K562 (cell line): ENCODE data around the gene NCAPD2. TPM values are rescaled to one million over a fixed set of nuclear protein-coding genes. Genes with fewer than 3 reads are reported as not detected.

Source experiments
- ATAC-seq: fragments of 200-7000 bp; cut with Tn5 transposase; 3 replicates; pipeline ENCODE4 v1.9.1; 2020; ENCODE audit warnings: moderate library complexity
- BruUV-seq: library from RNA; stranded (reverse); fragments of 400-500 nt; replicated peaks from 2 replicates; lab custom pipeline; 2021; lab: Mats Ljungman, UMichigan
- CTCF ChIA-PET: fragments of 300-600 bp; formaldehyde crosslinking; extraction: SDS; loops from one replicate; lab custom pipeline; 2021; ENCODE audit warnings: low intra/inter-chr PET ratio; lab: Yijun Ruan, JAX
- POLR2A ChIA-PET: fragments of 300-600, 350-650 bp; sonication (Branson Sonifier 250); formaldehyde crosslinking; extraction: SDS; loops from one replicate; lab custom pipeline; 2021; ENCODE audit warnings: antibody characterized with exemption, inconsistent platforms; lab: Yijun Ruan, JAX
- DNase-seq, 4 experiments: peaks; one replicate each; pipeline versions ENCODE4 v3.0.0 to v3.0.0-alpha.2; 2011 to 2018; ENCODE audit warnings: low spot score in 3 of 4, mixed read lengths in 3 of 4; ENCODE audit errors: extremely low read depth in 1 of 4
- FAIRE-seq: peaks from 2 replicates; lab custom pipeline; 2011; peaks lifted over from hg19 to GRCh38; lab: Jason Lieb, UNC
- H2AFZ ChIP-seq: 2 replicates; pipeline ENCODE4 v1.6.0; 2011; ENCODE audit warnings: low read depth, low read length, control low read depth, inconsistent platforms
- H3K27ac ChIP-seq: fragments of 200-600 bp; 3 replicates; pipeline ENCODE4 v1.8.0; 2011; ENCODE audit warnings: low read depth, mild to moderate bottlenecking, control low read depth, inconsistent platforms, low read length, moderate library complexity, mixed read lengths; ENCODE audit errors: extremely low read depth
- H3K27me3 ChIP-seq, 2 experiments: fragments of 300-600 bp in 1 of 2; 2 replicates in 1 of 2; 3 replicates in 1 of 2; pipeline versions ENCODE4 v1.6.0 to v1.8.0; 2011; ENCODE audit warnings: inconsistent platforms in 2 of 2, low read length in 2 of 2, mild to moderate bottlenecking in 1 of 2, mixed read lengths in 1 of 2, moderate library complexity in 1 of 2; ENCODE audit not compliant: control insufficient read depth in 2 of 2, insufficient read depth in 2 of 2
- H3K36me3 ChIP-seq: fragments of 300-600 bp; 3 replicates; pipeline ENCODE4 v1.8.0; 2011; ENCODE audit warnings: mild to moderate bottlenecking, low read length, inconsistent platforms; ENCODE audit not compliant: control insufficient read depth, insufficient read depth
- H3K4me1 ChIP-seq, 2 experiments: fragments of 200-600 bp in 1 of 2; replicated peaks in 1 of 2; 2 replicates in 1 of 2; 3 replicates in 1 of 2; pipeline versions ENCODE4 v1.5.1 to v1.8.0; 2011; ENCODE audit warnings: inconsistent platforms in 2 of 2, low read length in 2 of 2, mild to moderate bottlenecking in 1 of 2, mixed read lengths in 1 of 2, moderate library complexity in 1 of 2; ENCODE audit not compliant: control insufficient read depth in 2 of 2, insufficient read depth in 2 of 2
- H3K4me2 ChIP-seq: 2 replicates; pipeline ENCODE4 v1.6.1; 2011; ENCODE audit warnings: low read length, control low read depth, inconsistent platforms, mixed read lengths; ENCODE audit not compliant: insufficient read depth
- H3K4me3 ChIP-seq: fragments of 200-600 bp; sonication (generic), shearing (Covaris generic); 2 replicates; pipeline ENCODE4 v1.5.1; 2016; ENCODE audit warnings: control low read depth, inconsistent platforms
- H3K79me2 ChIP-seq: fragments of 200-600 bp; 3 replicates; pipeline ENCODE4 v1.8.0; 2011; ENCODE audit warnings: low read length, inconsistent platforms; ENCODE audit not compliant: control insufficient read depth, insufficient read depth
- H3K9ac ChIP-seq, 2 experiments: 2 replicates each; pipeline versions ENCODE4 v1.6.0 to v1.6.1; 2011; ENCODE audit warnings: low read depth in 2 of 2, low read length in 2 of 2, control low read depth in 1 of 2, inconsistent platforms in 1 of 2, mild to moderate bottlenecking in 1 of 2, mixed read lengths in 1 of 2; ENCODE audit not compliant: insufficient read depth in 1 of 2
- H3K9me1 ChIP-seq: one replicate; pipeline ENCODE4 v1.6.0; 2011; ENCODE audit warnings: inconsistent platforms, mild to moderate bottlenecking, low read length, moderate library complexity; ENCODE audit not compliant: control insufficient read depth, insufficient read depth
- H3K9me3 ChIP-seq: replicated peaks from 2 replicates; pipeline ENCODE4 v1.5.1; 2011; ENCODE audit warnings: low read depth, low read length, inconsistent platforms; ENCODE audit not compliant: control insufficient read depth, insufficient read depth
- H4K20me1 ChIP-seq: replicated peaks from 2 replicates; pipeline ENCODE4 v1.6.1; 2011; ENCODE audit warnings: low read length, inconsistent platforms, mixed read lengths; ENCODE audit not compliant: control insufficient read depth, insufficient read depth
- FUS ChIP-seq: fragments of 200-400 bp; formaldehyde crosslinking; optimal IDR thresholded peaks from 2 replicates; pipeline ENCODE3; 2017; ENCODE audit warnings: low read depth, low read length
- IRF2 ChIP-seq: sonication (generic); formaldehyde crosslinking; IDR thresholded peaks from 2 replicates; pipeline ENCODE4 v1.8.1; 2022; ENCODE audit warnings: mild to moderate bottlenecking, missing genetic modification reagents
- MYNN ChIP-seq, 2 experiments: sonication (generic); formaldehyde crosslinking in 1 of 2; IDR thresholded peaks; 2 replicates each; pipeline versions ENCODE4 v1.5.0 to v1.6.1; 2016 to 2020; ENCODE audit warnings: antibody characterized with exemption in 1 of 2, missing genetic modification reagents in 1 of 2
- NFATC3 ChIP-seq: fragments of 450-650 bp; IDR thresholded peaks from 2 replicates; pipeline ENCODE4 v1.6.1; 2017; ENCODE audit warnings: mild to moderate bottlenecking
- RAD51 ChIP-seq: fragments of 450-650 bp; IDR thresholded peaks from 2 replicates; pipeline ENCODE4 v1.7.1; 2016; ENCODE audit warnings: low read depth, mild to moderate bottlenecking, borderline replicate concordance
- SPI1 ChIP-seq: IDR thresholded peaks from 2 replicates; pipeline ENCODE4 v1.6.1; 2011; ENCODE audit warnings: low read depth, low read length, control low read depth, borderline replicate concordance
- whole genome bisulfite sequencing: fragments of 100-300 bp; shearing (Covaris generic); methylation state at CpG from one replicate; pipeline ENCODE4 v1.1.6; 2016; ENCODE audit warnings: low coverage, mixed read lengths; ENCODE audit not compliant: insufficient coverage; ENCODE audit errors: missing lambda C conversion rate; 5-methylcytosine and 5-hydroxymethylcytosine counted together
- in situ Hi-C: fragments of 300-500 bp; cut with MboI; formaldehyde crosslinking; loops from 4 replicates; pipeline ENCODE4 v1.15.0; 2018; ENCODE audit warnings: inconsistent platforms, mixed read lengths
- intact Hi-C: fragments of 100-400 bp; cut with micrococcal nuclease; formaldehyde crosslinking; loops from 2 replicates; pipeline ENCODE4 v1.14.2; 2022
- polyA plus RNA-seq, 8 experiments: library from polyadenylated mRNA; depleted of rRNA in 4 of 8; stranded (reverse) in 5 of 8; unstranded in 3 of 8; fragments of >200 nt; fragmentation: Nextera tagmentation in 2 of 8; fragmentation: Illumina TruSeq in 1 of 8; extraction: Ambion mirVana in 2 of 8; extraction: Trizol in 1 of 8; gene quantifications; 2 replicates each; pipeline versions ENCODE4 v1.2.1 to v1.2.3, GENCODE V29; 2011 to 2014; ENCODE audit warnings: inconsistent platforms in 1 of 8, missing spikeins in 1 of 8
- total RNA-seq, 7 experiments: library from RNA; depleted of rRNA in 6 of 7; stranded (reverse); fragments of >200 nt in 6 of 7; fragmentation: Illumina TruSeq in 2 of 7; extraction: Trizol in 2 of 7; gene quantifications; 2 replicates each; pipeline versions ENCODE4 v1.2.1 to v1.2.3, GENCODE V29; 2011 to 2021; ENCODE audit warnings: low replicate concordance in 1 of 7
- TF ChIP-seq, protein P1 (sequence below): fragments of 450-650 bp; IDR thresholded peaks from 2 replicates; pipeline ENCODE4 v1.6.1; 2016; ENCODE audit warnings: missing biosample characterization, missing genetic modification characterization

NCAPD2 gene
- total and polyA plus RNA-seq, 9 of the 15 experiments (the other 6 are each of a cell fraction or from before 2014, with no cell fraction given): 16.9 to 93.7 (median 68.3) TPM

DNA sequence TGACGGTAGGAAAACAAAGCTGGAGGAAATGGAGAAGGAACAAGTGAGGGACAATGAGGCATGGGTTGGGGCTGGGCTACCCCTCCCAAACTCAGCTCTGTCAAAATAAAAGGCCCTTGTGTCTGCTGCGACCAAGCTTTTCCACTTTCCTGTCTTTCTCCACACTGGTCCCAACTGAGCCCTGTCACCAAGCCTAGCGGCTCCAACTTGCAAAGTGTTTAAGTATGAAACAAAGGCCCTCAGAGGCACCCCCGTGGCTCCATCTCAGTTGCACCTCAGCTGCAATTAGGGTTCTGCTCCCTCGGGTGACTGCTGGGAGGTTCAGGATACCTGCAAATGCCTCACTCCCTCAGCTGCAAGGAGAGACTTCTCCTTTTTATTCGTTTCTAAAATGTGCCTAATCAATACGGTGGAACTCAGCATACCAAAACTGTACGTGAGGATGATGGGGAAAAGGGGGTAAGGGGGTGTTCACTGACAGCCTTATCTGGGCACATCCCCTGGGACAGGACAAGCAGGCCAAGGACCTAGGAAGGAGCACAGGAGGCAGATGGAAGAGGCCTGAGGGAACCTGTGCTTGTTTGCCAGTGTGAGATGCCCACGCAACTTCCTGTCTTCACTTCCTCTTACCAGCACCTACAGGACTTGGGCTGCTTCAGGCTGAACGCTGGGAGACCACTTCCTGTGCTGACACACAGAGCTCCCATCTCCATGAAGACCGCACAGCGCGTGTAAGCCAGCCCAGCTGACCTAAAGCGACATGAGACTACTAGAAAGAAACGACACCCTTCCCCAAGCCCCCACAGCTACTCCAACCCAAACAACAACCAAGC, 32.3 kb upstream of the NCAPD2 start:
- DNase-seq: no peak
- no peak for FAIRE-seq
- Histone ChIP-seq H3K9me3 (no peaks in the 10 kb centered on the region), H3K27ac (no peak overlapping the region), H3K27me3 (no peaks in the 10 kb centered on the region), H3K4me3 (no peak overlapping the region), H4K20me1 (no peaks in the 10 kb centered on the region), H3K79me2 (no peaks in the 10 kb centered on the region), H3K4me1 (no peaks in the 10 kb centered on the region; a peak in 1 of 5 replicates), H3K9ac (no peak overlapping the region), H3K4me2 (no peak overlapping the region), H2AFZ (no peak overlapping the region), H3K9me1 (no peaks in the 10 kb centered on the region), H3K36me3 (peaks cover 14% of the 10 kb centered on the region; the same call in 2 of the 3 replicates)
- intact Hi-C loops: no loop called here
- POLR2A ChIA-PET: interaction anchor here (0.9 to 2.4 kb wide), 2 partner anchors 9 to 39 kb away, joined by 3 to 12 read pairs; partner anchors contain the start of gene VAMP1
- in situ Hi-C loops: loop anchor here (5.0 to 25.0 kb wide), 2 partner anchors 39 to 399 kb away; no protein-coding TSS in a partner anchor
- no peak for TF ChIP-seq RAD51
- no peak for TF ChIP-seq IRF2 (CRISPR knock-in tag)
- no peak for TF ChIP-seq FUS
- TF ChIP-seq, protein P1, sequence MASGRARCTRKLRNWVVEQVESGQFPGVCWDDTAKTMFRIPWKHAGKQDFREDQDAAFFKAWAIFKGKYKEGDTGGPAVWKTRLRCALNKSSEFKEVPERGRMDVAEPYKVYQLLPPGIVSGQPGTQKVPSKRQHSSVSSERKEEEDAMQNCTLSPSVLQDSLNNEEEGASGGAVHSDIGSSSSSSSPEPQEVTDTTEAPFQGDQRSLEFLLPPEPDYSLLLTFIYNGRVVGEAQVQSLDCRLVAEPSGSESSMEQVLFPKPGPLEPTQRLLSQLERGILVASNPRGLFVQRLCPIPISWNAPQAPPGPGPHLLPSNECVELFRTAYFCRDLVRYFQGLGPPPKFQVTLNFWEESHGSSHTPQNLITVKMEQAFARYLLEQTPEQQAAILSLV (tag): no peak
- no peak for TF ChIP-seq NFATC3
- peak; percentile 88 for TF ChIP-seq MYNN (IDR thresholded peaks at IDR 0.05)
- no peak for TF ChIP-seq MYNN (CRISPR knock-in tag; IDR thresholded peaks at IDR 0.05)
- TF ChIP-seq SPI1: peak; percentile 54; the same call in 1 of the 2 replicates
- ATAC-seq: no peak
- CTCF ChIA-PET: no interaction called here
- 56% methylated on average over 8 of the region's 15 CpGs for WGBS
- no TSS peak for BruUV-seq
